ENCODE results near the gene ARMC12. TPM values are rescaled to one million over a fixed set of nuclear protein-coding genes. Genes with fewer than 3 reads are reported as not detected.
"Not testable (repeated sequence)": the region's sequence is repeated elsewhere in the genome, so short reads cannot be mapped to it uniquely, and the experiment has no call there.

ARMC12 gene
- total RNA-seq, 1 donor from 2014 or later = 1.9 TPM

DNA sequence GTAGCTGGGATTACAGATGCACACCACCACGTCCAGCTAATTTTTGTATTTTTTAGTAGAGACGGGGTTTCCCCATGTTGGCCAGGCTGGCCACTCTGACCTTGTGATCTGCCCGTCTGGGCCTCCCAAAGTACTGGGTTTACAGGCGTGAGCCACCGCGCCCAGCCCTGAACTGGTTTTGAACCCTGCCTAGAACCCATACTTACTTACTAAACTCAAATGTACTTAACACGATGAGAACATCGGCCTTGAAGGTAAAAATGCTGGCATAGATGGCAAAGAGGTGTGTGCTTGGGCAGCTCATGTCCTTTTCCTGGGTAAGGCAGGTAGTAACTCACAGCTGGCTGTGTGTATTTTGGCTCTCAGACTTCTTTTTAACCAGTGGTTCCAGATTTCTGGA is 3.2 kb upstream of the ARMC12 start:
- H3K4me2 ChIP-seq = no peak overlapping the region
- H2AFZ ChIP-seq (replicated peaks) = no peak overlapping the region
- H3K79me2 ChIP-seq (ENCODE audit: low read depth) = no peaks in the 10 kb centered on the region
- no peaks in the 10 kb centered on the region for H3K9me3 Mint-ChIP-seq
- no peak for TF ChIP-seq EZH2 (IDR thresholded peaks at IDR 0.05)
- TF ChIP-seq EZH2phosphoT487 (IDR thresholded peaks at IDR 0.05) = no peak
- TF ChIP-seq, protein P1, sequence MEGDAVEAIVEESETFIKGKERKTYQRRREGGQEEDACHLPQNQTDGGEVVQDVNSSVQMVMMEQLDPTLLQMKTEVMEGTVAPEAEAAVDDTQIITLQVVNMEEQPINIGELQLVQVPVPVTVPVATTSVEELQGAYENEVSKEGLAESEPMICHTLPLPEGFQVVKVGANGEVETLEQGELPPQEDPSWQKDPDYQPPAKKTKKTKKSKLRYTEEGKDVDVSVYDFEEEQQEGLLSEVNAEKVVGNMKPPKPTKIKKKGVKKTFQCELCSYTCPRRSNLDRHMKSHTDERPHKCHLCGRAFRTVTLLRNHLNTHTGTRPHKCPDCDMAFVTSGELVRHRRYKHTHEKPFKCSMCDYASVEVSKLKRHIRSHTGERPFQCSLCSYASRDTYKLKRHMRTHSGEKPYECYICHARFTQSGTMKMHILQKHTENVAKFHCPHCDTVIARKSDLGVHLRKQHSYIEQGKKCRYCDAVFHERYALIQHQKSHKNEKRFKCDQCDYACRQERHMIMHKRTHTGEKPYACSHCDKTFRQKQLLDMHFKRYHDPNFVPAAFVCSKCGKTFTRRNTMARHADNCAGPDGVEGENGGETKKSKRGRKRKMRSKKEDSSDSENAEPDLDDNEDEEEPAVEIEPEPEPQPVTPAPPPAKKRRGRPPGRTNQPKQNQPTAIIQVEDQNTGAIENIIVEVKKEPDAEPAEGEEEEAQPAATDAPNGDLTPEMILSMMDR (IDR thresholded peaks at IDR 0.05) = no peak
- H3K36me3 ChIP-seq = no peaks in the 10 kb centered on the region
- H3K36me3 Mint-ChIP-seq = no peaks in the 10 kb centered on the region
- H3F3A ChIP-seq (ENCODE audit: low read depth) = peaks cover 63% of the 10 kb centered on the region
- no peaks in the 10 kb centered on the region for H3K9me3 ChIP-seq (ENCODE audit: low read depth)
- DNase-seq (ENCODE audit: low spot score) = no peak
- no peak overlapping the region for H3K9ac ChIP-seq
- peaks cover 7% of the 10 kb centered on the region for H3K27me3 Mint-ChIP-seq (ENCODE audit: insufficient read depth, low read depth)
- no peak overlapping the region for H3K4me3 Mint-ChIP-seq
- H3K27ac Mint-ChIP-seq = no peak overlapping the region
- H3K4me1 ChIP-seq = peaks cover 45% of the 10 kb centered on the region
- H3K27me3 ChIP-seq = no peaks in the 10 kb centered on the region
- H4K20me1 ChIP-seq (ENCODE audit: low read depth) = no peaks in the 10 kb centered on the region
- peaks cover 65% of the 10 kb centered on the region for H3K4me1 Mint-ChIP-seq
- no peak overlapping the region for H3K4me3 ChIP-seq
- H3K27ac ChIP-seq = no peak overlapping the region

DNA sequence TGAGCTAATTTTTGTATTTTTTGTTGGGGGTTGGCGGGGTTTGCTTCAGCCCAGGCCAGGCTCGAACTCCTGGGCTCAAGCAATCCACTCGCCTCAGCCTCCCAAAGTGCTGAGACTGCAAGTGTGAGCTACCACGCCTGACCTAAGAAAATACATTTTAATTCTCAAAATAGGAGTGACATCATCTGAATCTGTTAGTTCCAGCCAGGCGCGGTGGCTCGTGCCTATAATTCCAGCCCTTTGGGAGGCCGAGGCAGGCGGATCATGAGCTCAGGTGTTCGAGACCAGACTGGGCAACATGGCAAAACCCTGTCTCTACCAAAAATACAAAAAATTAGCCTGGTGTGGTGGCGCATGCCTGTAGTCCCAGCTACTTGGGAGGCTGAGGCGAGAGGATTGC is 2.5 kb upstream of the ARMC12 start:
- H3K4me2 ChIP-seq; H3K27me3 Mint-ChIP-seq (ENCODE audit: insufficient read depth, low read depth); H4K20me1 ChIP-seq (ENCODE audit: low read depth); H3K4me3 Mint-ChIP-seq; H3K27ac ChIP-seq; H3K27ac Mint-ChIP-seq; H3K36me3 Mint-ChIP-seq; H3K36me3 ChIP-seq; H3K9me3 ChIP-seq (ENCODE audit: low read depth); H2AFZ ChIP-seq (replicated peaks); H3K9me3 Mint-ChIP-seq; H3K27me3 ChIP-seq; H3K4me3 ChIP-seq; H3K79me2 ChIP-seq (ENCODE audit: low read depth); DNase-seq (ENCODE audit: low spot score); H3K9ac ChIP-seq: not testable (repeated sequence)
- peaks cover 64% of the 10 kb centered on the region for H3F3A ChIP-seq (ENCODE audit: low read depth)
- peaks cover 66% of the 10 kb centered on the region for H3K4me1 Mint-ChIP-seq
- H3K4me1 ChIP-seq = peaks cover 49% of the 10 kb centered on the region

DNA sequence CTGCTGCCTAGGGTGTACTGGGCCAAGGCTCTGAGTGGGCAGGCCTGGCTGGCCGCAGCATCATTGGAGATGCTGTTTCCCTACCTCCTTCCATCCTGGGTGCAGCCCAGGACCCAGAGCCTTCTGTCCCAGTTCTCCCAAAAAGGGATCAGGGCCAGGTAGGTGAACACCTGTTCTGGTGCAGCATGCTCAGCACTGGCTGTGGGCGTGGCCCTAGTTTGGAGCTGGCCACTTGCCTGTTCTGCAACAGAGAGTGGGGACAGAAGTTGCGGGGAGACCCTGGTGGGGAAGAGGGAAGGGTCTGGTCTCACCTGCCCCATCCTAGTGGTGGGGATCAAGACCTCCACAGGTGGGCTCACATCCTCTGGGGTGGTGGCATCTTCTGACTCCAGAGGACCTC is 1.4 kb upstream of the ARMC12 start:
- Histone ChIP-seq H3K36me3 (no peaks in the 10 kb centered on the region), H3K79me2 (ENCODE audit: low read depth) (no peaks in the 10 kb centered on the region), H3K4me2 (no peak overlapping the region), H3K27ac (no peak overlapping the region), H3K9me3 (ENCODE audit: low read depth) (no peaks in the 10 kb centered on the region), H3F3A (ENCODE audit: low read depth) (peaks cover 66% of the 10 kb centered on the region), H4K20me1 (ENCODE audit: low read depth) (no peaks in the 10 kb centered on the region), H2AFZ (replicated peaks) (no peak overlapping the region), H3K9ac (no peak overlapping the region), H3K4me1 (peaks cover 44% of the 10 kb centered on the region), H3K27me3 (no peaks in the 10 kb centered on the region), H3K4me3 (no peak overlapping the region)
- no peaks in the 10 kb centered on the region for H3K9me3 Mint-ChIP-seq
- no peak overlapping the region for H3K27ac Mint-ChIP-seq
- H3K4me1 Mint-ChIP-seq = peaks cover 67% of the 10 kb centered on the region
- TF ChIP-seq EZH2 (IDR thresholded peaks at IDR 0.05) = no peak
- TF ChIP-seq EZH2phosphoT487 (IDR thresholded peaks at IDR 0.05) = no peak
- TF ChIP-seq, protein P1 (IDR thresholded peaks at IDR 0.05) = no peak
- H3K27me3 Mint-ChIP-seq (ENCODE audit: insufficient read depth, low read depth) = peaks cover 6% of the 10 kb centered on the region
- no peak for DNase-seq (ENCODE audit: low spot score)
- H3K36me3 Mint-ChIP-seq = no peaks in the 10 kb centered on the region
- H3K4me3 Mint-ChIP-seq = no peak overlapping the region

DNA sequence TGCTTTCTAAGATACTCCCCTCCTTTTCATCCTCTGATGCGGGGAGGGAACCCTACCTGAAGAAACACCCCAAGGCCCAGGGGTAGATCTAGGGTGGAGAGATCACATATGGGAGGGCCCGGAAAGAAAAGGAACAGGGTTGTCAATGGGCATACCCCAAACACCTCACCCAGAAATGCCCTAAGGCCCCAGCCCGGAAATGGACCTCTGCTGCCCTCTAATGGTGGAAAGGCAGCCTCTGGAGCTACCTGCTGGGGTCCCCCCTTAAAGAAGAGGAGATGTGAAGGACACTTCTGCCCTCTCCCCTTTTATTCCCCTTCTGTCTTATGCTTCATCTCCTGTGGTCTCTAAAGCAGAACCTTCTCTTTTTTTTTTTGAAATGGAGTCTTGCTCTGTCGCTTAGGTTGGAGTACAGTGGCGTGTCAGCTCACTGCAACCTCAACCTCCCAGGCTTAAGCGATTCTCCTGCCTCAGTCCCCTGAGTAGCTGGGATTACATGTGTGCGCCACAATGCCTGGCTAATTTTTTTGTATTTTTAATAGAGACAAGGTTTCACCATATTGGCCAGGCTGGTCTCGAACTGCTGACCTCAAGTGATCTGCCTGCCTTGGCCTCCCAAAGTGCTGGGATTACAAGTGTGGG is 458 bp upstream of the ARMC12 start:
- no peaks in the 10 kb centered on the region for H3K79me2 ChIP-seq (ENCODE audit: low read depth)
- no peaks in the 10 kb centered on the region for H4K20me1 ChIP-seq (ENCODE audit: low read depth)
- Mint-ChIP-seq H3K4me3 (no peak overlapping the region), H3K27me3 (ENCODE audit: insufficient read depth, low read depth) (peaks cover 8% of the 10 kb centered on the region), H3K9me3 (no peaks in the 10 kb centered on the region), H3K27ac (no peak overlapping the region), H3K36me3 (no peaks in the 10 kb centered on the region), H3K4me1 (peaks cover 69% of the 10 kb centered on the region)
- no peak overlapping the region for H3K4me2 ChIP-seq
- H3F3A ChIP-seq (ENCODE audit: low read depth) = peaks cover 66% of the 10 kb centered on the region
- H3K27me3 ChIP-seq = no peaks in the 10 kb centered on the region
- no peak overlapping the region for H2AFZ ChIP-seq (replicated peaks)
- DNase-seq (ENCODE audit: low spot score) = peak; percentile 79
- no peaks in the 10 kb centered on the region for H3K9me3 ChIP-seq (ENCODE audit: low read depth)
- no peak overlapping the region for H3K4me3 ChIP-seq
- H3K27ac ChIP-seq = no peak overlapping the region
- peaks cover 45% of the 10 kb centered on the region for H3K4me1 ChIP-seq
- H3K9ac ChIP-seq = no peak overlapping the region
- TF ChIP-seq EZH2 (IDR thresholded peaks at IDR 0.05) (no peak), EZH2phosphoT487 (IDR thresholded peaks at IDR 0.05) (no peak)
- TF ChIP-seq, protein P1 (IDR thresholded peaks at IDR 0.05) = peak; percentile 93
- no peaks in the 10 kb centered on the region for H3K36me3 ChIP-seq

Data from neural progenitor cell (in vitro differentiated cells).